Activated gamma-delta T cell (primary cell): Measurements from ENCODE around the gene KCNK10.

Experiments
- DNase-seq: peaks from one replicate; lab custom pipeline; 2025; lab: John Stamatoyannopoulos, UW

The KCNK10 gene

GRCh38 chr14:88321692-88322503 lies 1.2 kb downstream of the KCNK10 start:
- no peak for DNase-seq

GRCh38 chr14:88318406-88318805 lies 4.7 kb downstream of the KCNK10 start:
- DNase-seq = no peak

GRCh38 chr14:88316521-88316920 lies 6.5 kb downstream of the KCNK10 start:
- DNase-seq = no peak

- no peak for DNase-seq
Observed at GRCh38 chr14:88312257-88312656, 10.8 kb downstream of the KCNK10 start.

GRCh38 chr14:88311780-88312179 lies 11.3 kb downstream of the KCNK10 start:
- DNase-seq = no peak

GRCh38 chr14:88310449-88310848 lies 12.6 kb downstream of the KCNK10 start:
- DNase-seq = no peak

- DNase-seq = no peak
Observed at GRCh38 chr14:88310021-88310420, 13.0 kb downstream of the KCNK10 start.

GRCh38 chr14:88305528-88306322 lies 17.3 kb downstream of the KCNK10 start:
- DNase-seq = no peak

GRCh38 chr14:88303041-88303440 lies 20.0 kb downstream of the KCNK10 start:
- no peak for DNase-seq

GRCh38 chr14:88301381-88301780 lies 21.7 kb downstream of the KCNK10 start:
- DNase-seq = no peak

- no peak for DNase-seq
Observed at GRCh38 chr14:88300817-88301216, 22.3 kb downstream of the KCNK10 start.

GRCh38 chr14:88299865-88300530 lies 23.1 kb downstream of the KCNK10 start:
- no peak for DNase-seq

GRCh38 chr14:88297306-88297705 lies 25.8 kb downstream of the KCNK10 start:
- no peak for DNase-seq

- no peak for DNase-seq
Observed at GRCh38 chr14:88296351-88296750, 26.7 kb downstream of the KCNK10 start.

GRCh38 chr14:88289996-88290395 lies 33.1 kb downstream of the KCNK10 start:
- DNase-seq = no peak

- DNase-seq = no peak
Observed at GRCh38 chr14:88289234-88289633, 33.8 kb downstream of the KCNK10 start.

GRCh38 chr14:88286309-88286708 lies 36.8 kb downstream of the KCNK10 start:
- DNase-seq = no peak

- DNase-seq = no peak
Observed at GRCh38 chr14:88281447-88281846, 41.6 kb downstream of the KCNK10 start.

GRCh38 chr14:88276923-88277596 lies 46.0 kb downstream of the KCNK10 start:
- no peak for DNase-seq

GRCh38 chr14:88272390-88273269 lies 50.4 kb downstream of the KCNK10 start:
- DNase-seq = no peak

GRCh38 chr14:88271205-88271604 lies 51.9 kb downstream of the KCNK10 start:
- no peak for DNase-seq
